GM21360 (cell line): ENCODE data around the gene SIGLEC8.
"Not testable (repeated sequence)": the region's sequence is repeated elsewhere in the genome, so short reads cannot be mapped to it uniquely, and the experiment has no call there.

Experiments
- ATAC-seq: cut with Tn5 transposase; IDR thresholded peaks from one replicate; pipeline ENCODE4 v1.9.1; 2021; ENCODE audit warnings: mild to moderate bottlenecking, moderate library complexity; ENCODE audit not compliant: unreplicated experiment

The SIGLEC8 gene

DNA sequence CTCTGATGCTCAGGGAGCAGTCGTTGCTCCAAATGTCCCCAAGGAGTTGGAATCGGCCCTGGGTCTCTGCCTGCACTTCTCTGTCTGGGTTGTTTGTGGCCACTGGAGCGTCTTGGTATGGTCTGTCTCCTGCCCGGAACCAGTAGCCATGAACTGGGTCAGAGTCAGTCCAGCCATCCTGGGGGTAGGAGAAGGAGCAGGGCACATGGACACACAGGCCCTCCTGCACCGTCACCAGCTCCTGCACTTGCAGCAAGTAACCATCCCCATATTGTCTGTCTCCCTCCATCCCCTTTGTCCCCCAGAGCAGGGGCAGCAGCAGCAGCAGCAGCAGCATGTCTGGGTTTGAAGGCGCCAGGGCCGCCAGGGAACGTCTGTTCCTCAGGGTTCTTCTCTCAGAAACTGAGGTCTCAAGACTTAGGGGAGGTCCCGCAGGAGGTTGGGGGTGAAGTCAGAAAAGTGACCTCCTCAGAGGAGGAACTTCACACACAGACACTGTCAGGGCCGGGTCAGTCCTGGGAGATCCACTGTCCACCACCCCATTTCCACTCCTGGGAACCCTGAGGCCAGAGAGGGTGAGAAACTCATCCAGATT, at the start of gene SIGLEC8:
SIGLEC8 (minus strand) TSS at position 404 of the 595 bp plus-strand sequence; CDS start at position 337, 67 bp downstream.
- no peak for ATAC-seq

DNA sequence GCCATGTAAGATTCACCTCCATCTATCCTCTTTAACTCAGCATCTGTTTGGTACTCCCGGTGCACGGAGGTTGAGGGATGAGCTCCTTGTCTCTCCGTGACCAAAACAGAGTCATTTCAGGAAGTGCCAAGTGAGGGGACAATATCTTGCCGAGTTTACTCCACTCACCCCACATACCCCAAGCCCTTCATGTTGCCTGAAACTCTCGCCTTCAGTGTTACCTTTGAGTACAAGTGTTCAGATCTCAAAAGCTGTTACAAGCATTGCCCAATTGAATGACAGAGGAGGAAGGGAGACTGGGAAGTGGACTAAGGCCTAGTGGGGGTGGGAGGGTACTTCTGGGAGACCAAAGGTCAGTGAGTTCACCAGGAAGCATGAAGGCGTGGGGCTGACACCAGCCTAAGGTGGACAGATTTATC, 49.4 kb upstream of the SIGLEC8 start:
- no peak for ATAC-seq

DNA sequence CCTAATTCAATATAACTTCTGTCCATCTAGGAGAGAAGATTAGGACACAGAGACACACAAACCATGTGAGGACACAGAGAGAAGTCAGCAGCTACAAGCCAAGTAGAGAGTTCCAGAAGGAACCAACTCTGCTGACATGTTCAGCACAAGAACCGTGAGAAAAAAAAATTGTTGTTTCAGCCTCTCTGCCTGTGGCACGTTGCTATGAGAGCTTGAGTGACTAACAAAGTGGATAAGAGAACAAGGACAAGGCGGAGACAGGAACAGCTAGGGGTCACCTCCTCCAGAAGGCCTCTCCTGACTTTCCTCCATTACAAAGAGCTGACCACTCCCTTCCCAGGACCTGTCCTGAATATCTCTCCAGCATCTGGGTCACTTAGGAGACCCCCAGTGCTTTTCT, 48.9 kb upstream of the SIGLEC8 start:
- ATAC-seq = no peak

DNA sequence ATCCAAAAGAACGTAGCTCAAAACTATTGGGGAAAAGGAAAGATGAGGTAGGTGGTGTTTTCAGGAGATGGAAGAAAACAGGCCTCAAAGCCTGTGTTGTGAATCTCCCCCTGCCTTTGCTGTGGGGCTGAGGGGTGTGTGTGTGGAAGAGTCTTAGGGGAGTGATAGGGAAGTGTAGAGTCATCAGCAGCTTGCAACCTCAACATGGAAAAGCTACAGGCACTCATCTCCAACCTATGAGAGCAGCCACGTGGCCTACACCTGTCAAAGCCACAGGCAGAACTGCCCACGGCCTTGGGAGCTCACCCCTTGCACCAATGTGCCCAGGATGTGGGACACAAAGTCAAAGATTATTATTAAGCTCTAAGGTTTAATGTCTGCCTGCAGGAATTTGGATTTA, 47.6 kb upstream of the SIGLEC8 start:
- no peak for ATAC-seq

DNA sequence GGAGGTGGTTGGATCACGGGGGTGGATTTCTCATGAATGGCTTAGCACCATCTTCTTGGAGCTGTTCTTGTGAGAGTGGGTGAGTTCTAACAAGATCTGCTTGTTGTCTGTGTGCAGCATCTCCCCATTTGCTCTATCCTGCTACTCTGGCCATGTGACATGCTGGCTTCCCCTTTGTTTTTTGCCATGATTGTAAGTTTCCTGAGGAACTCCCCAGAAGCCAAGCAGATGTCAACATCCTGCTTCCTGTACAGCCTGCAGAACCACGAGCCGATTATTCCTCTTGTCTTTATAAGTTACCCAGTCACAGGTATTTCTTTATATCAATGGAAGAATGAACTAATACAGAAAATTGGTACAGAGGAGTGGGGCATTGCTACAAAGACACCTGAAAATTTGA, 45.6 kb upstream of the SIGLEC8 start:
- no peak for ATAC-seq

DNA sequence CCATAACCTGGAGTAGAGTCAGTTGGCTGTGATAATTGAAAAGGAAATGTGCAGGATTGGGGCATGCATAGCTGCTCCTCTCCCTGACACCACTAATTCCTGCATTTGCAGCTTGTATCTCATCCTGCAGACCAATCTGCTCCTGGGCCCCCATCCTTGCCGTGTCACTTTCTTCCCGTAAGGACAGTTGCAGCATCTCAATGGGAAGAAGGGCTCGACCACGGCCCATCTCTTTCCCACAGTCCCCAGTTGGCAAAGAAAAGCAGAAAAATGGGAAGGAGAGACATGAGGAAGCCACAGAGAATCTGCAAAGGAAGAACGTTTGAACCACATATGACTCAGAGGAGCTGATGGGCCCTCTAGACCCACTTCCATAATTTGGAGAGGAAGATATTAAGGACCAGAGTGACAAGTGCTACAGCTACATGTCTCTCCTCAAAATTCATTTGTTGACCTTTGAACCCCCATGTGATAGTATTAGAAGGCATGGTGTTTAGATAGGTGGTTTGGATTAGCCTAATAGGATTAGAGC, 45.1 kb upstream of the SIGLEC8 start:
- no peak for ATAC-seq

DNA sequence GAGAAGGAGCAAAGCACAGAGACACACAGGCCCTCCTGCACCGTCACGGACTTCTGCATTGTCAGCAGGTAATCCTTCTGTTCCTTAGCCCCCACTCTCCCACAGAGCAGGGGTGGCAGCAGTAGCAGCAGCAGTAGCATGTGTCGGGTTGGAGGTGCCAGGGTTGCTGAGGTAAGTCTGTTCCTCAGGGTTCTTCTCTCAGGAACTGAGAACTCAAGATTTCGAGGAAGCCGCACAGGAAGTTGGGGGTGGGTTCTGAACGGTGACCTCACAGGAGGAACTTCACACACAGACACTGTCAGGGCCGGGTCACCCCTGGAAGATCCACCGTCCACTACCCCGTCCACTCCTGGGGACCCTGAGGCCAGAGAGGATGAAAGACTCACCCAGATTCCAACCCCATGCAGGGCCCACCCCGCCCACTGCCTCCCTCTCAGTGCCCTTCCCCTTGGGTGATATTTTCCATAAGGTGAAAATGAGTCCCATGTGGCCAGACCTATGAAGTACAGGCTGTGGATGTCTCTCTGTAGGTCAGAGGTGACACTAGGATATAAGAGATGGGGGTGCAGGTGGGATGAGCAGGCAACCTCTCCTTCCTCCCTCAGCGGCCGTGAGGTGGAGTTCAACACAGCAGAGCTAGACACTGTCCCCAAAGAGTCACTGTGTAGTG, 43.5 kb upstream of the SIGLEC8 start, which contains the start of gene SIGLEC12:
SIGLEC12 (minus strand) TSS at position 207 of the 670 bp plus-strand sequence; CDS start at position 140, 67 bp downstream.
- no peak for ATAC-seq

DNA sequence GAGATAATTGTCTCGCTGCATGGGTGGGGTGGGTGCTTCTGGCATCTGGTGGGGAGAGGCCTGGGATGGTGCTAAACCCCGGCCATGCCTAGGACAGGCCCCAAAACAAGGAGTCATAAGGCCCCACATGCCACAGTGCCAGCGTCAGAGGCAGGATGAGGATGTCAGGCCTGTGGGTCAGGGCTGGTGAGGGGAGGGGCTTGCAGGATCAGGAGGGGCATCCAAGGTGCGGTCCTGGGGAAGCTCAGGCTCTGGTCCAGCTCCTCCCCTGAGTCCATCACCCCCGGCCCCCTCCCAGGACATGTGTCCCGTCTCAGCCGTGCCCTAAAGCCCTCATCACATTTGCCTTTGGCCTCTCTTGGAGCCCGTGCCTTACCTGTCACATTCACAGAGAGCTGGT, 42.7 kb upstream of the SIGLEC8 start:
- not testable (repeated sequence) for ATAC-seq

DNA sequence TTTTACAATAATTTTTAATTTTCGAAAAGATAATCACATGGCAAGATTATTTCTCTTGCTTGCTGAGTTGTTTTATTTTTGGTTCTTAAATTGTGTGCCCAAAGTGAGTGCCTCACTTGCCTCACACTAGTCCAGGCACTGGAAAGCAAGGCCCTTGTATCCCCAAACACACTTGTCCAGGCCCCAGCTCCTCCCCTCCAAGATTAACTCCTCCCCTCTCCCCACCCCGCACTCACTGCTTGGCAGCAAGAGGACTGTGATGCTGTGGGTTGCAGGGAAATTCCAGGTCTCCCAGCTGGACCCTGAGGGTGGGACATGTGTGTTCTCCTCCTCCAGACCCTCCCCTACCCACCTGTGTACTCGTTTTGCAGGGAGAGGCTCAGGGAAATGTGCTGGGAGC, 39.4 kb upstream of the SIGLEC8 start:
- ATAC-seq = no peak

DNA sequence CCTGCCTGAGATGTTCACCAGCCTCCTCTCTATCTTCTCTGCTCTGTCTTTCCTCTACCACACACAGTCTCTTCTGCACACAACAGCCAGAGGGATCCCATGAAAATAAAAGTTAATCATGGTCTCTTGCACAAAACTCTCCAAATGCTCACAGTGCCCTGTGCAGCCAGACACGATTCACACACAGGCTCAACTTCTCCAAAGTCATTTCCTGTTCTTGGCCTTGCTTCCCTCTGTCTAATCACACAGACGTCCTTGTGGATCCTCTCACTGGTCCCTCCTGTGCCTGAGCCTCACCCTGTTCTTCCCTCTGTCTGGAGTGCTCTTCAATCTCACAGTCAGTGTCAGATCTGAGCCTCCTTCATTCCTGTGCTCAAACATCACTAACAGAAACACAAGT, 35.5 kb upstream of the SIGLEC8 start:
- ATAC-seq = no peak

DNA sequence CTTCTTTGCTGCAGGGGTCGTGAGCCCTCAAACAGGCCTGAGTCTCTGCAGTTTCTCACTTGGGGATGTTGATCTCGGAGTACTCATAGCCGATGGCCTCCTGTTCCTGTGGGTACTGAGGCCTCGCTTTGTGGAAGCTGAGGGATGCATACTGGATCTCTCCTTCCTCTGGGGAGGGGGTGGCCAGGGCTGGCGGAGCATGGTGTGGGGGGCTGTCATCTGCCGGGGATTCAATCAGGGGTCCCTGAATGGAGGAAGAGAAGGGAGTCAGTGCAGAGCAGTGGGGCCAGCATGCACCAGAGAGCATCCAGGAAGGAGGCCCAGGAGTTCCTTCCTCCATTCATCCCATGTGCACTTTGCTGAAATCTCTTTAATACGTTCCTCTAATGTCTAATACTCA, 33.3 kb upstream of the SIGLEC8 start:
- ATAC-seq = no peak

DNA sequence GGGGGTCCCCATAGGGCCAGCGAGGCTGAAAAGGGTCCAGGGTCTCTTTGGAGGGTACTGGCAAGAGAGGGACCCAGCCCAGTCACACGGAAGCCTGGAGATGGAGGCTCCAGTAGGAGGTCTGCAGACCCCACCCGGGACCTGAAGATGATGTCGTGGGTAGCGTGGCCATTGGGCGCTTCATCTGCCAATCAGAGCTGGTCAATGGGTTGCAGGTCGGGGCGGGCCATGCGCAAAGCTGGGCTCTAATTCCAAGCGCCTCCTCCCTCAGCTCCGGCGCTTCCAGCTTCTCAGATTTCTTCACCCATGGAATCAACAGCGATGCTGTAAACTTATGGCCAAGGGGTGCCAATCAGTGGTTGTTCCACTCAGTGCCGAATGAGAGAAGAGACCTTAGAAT, 32.4 kb upstream of the SIGLEC8 start:
- ATAC-seq = no peak

DNA sequence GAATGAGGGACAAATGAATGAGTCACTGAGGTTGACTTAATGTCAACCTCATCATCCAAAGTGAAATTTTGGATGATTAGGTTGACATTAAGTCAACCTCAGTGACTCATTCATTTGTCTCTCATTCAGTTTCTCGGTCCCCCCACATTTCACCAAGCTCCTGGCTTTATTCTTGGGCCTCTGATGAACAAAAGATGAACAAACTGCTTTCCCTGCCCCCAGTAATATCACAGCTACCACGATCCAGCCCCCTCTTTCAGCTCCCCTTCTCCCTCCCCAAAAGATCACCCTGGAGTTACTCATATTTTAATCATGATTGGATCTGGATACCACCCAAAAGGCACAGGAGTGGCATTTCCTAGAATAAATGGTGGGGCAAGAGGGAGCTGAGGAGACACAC, 30.9 kb upstream of the SIGLEC8 start:
- ATAC-seq = no peak

DNA sequence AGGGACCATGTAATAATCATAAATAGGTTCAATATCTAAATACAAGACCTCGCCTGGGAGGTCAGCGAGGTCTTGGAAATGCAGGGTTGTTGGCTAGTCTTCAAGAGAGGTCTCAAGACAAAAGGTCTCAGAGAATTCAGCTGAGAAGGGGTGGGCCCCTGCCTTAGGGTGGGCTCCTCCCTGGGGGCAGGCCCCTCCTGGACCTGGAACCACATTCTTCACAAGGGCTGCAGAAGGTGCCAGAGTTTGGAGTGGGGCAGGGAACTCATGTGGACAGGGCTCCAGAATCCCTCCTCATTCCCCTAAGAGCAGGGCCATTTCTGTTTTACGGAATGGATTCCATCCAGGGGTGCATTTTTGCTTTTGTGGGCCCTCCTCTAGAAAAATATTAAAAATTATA, 30.2 kb upstream of the SIGLEC8 start:
- ATAC-seq = no peak

DNA sequence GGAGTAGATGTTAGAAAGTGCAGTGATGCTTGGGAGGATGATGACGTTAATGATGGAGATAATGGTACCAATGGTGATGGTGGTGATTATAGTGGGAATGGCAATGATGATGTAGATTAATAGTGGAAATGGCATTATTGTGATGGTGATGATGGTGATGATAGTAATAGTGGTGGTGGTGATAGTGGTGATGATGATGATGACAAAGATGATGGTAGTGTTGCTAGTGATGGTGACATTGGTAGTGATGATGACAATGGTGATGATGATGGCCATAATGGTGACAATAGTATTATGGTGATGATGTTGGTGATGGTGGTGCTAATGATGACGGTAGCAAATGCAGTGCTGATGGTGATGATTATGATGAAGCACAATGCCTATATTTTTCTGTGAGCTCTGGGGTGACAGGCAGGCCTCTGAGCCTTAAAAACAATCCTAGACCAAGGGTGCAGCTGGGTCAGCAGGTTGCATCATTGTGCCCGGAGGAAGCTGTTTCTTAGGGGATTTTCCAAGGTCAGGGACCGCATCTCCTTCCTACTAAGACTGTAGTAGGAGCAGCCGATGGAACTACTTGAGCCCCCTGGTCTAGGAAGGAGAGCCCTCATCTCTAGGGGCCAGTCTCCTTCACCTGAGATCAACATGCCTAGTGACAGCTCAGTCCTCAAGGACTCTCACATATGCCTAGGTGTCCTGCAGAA, 27.9 kb upstream of the SIGLEC8 start:
- ATAC-seq = no peak

DNA sequence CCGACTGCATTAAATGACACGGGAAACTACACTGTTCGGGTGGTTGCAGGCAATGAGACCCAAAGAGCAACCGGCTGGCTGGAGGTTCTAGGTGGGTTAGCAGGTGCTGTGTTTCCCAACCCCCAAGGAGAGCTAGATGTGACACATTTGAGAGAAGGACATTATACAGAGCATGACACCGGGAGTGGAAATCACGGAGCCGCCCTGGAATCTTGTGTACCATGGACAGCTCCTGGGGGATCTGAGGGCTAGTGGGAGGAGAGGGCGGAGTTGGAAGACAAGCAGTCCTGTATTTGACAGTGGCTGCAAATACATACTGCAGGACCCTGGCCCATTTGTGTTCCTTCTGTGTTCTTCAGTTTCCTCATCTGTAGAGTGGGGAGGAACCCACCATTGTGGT, 22.3 kb upstream of the SIGLEC8 start:
- no peak for ATAC-seq

DNA sequence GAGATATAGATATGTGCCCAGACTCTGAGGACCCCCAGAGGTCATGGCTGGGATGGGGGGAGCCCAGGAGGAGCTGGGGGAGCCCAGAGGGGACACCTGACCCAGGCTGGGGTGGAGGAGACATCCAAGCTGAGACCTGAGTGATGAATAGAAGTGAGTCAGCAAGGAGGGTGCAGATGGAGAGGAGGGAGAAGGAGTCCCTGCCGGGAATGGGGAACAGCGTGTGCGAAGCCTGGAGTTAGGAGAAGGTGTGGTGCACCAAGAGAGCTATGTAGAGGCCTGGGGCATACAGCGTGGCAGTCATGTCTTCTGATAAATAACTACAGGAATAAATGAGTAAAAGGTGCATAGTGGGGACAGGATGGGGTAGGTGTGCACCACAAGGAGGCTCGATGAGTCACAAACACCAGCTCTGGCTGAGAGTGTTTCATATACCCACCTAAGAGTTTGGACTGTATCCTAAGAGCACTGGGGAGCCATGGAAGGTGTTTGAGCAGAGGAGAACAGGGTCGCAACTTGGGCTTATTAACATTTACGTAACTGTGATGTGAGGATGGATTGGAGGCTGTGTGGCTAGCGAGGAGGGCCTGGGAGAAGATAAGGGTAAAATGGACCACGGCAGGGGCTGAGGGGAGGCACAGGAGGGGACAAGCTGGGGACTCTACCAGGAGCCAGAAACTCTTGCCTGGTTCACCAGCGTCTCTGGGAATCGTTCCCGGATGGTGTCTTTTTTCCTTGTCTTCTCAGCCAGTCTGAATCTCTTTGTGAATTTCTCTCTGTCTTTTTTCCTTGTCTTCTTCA, 21.5 kb upstream of the SIGLEC8 start:
- no peak for ATAC-seq

DNA sequence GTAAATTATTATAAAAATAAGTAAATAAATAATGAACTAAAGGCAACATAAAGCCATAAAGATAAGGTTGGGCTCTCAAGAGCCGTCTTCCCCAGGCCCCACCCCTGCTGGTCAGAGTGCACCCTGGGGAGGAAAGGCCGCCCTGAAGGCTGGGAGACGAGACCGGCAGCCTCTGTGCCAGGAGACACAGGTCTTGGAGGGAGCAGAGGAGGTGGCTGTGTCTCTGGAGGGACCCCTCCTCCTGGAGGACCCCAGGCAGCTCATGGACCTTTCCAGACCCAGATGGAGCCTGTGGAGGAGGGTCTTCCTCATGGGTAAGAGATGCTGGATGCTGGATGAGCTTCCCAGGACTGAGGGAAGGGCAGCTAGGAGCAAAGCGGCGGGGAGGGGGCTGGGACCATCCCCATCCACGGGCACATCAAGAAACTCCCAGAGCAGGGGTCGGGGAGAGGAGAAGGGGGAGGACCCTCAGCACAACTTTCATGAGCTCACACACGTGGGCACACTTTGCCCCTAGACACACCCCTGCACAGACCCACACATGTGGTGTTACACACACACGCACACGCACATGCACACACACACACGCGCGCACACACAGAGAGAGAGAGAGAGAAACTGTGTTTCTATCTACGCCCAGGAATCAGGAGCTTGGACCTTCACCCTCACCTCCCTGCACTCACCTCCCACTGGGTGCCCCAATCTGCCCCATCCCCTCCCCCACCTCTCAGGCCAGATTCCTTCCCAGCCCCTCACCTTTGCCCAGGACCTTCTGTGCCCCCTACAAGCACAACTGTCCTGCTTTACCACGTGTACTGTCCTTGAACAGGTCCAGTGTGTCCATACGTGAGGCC, 20.4 kb upstream of the SIGLEC8 start, which contains the start of gene CEACAM18:
CEACAM18 (plus strand) TSS at position 159 of the 854 bp plus-strand sequence.
- ATAC-seq = no peak

DNA sequence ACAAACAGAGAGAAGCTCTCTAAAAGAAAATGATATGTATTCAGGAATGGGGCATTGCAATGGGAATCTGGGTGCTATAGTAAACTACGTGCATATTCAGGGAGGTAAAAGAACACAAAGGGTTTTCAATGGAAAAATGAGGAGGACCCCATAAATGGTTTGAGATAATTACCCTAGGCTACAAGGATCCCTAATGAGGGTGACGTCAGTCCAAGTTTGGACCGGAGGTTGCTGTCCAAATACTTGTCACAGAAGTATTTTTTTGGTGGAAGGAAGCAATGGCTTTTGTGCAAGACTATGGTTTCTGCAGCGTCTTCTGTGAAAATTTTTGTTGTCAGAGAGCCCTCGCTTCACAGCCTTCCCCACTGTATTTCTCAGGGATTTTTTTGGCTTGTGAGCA, 19.1 kb upstream of the SIGLEC8 start:
- no peak for ATAC-seq

DNA sequence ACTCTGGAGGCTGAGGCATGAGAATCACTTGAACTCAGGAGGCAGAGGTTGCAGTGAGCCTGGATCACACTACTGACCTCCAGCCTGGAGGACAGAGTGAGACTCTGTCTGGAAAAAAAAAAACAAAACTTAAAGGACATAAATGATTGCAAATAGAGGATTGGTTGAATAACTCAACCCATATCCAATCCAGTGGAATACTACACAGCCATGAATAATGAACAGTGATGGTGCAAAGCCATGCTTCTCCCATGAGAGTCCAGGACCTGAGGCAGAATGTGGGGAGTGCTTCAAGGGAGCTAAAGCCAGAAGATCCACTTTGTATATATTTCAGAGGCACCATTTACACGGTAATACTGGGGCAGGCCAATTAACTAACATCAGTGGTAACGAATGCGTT, 17.9 kb upstream of the SIGLEC8 start:
- ATAC-seq = no peak
